Measurements from ENCODE around the gene FBP2. TPM values are rescaled to one million over a fixed set of nuclear protein-coding genes. Genes with fewer than 3 reads are reported as not detected.

FBP2 gene
- total RNA-seq, 1 donor from 2014 or later = not detected

GRCh38 chr9:94632737-94633136 is 39.1 kb upstream of the FBP2 start:
- no peak for TF ChIP-seq CTCF (conservative IDR thresholded peaks at IDR 0.05; ENCODE audit: low read depth, low read length)
- no peak for DNase-seq (ENCODE audit: low read depth)
- H3K4me3 ChIP-seq (ENCODE audit: low read depth, low read length) = no peak overlapping the region

GRCh38 chr9:94631599-94631998 is 38.0 kb upstream of the FBP2 start:
- no peak for DNase-seq (ENCODE audit: low read depth)
- no peak for TF ChIP-seq CTCF (conservative IDR thresholded peaks at IDR 0.05; ENCODE audit: low read depth, low read length)
- H3K4me3 ChIP-seq (ENCODE audit: low read depth, low read length) = no peak overlapping the region

GRCh38 chr9:94630833-94631232 is 37.2 kb upstream of the FBP2 start:
- H3K4me3 ChIP-seq (ENCODE audit: low read depth, low read length) = no peak overlapping the region
- DNase-seq (ENCODE audit: low read depth) = no peak

GRCh38 chr9:94630281-94630680 is 36.7 kb upstream of the FBP2 start:
- H3K4me3 ChIP-seq (ENCODE audit: low read depth, low read length) = no peak overlapping the region
- no peak for TF ChIP-seq CTCF (conservative IDR thresholded peaks at IDR 0.05; ENCODE audit: low read depth, low read length)
- DNase-seq (ENCODE audit: low read depth) = no peak

More at GRCh38 chr9:94630833-94631232, 37.2 kb upstream of the FBP2 start:
- no peak for TF ChIP-seq CTCF (conservative IDR thresholded peaks at IDR 0.05; ENCODE audit: low read depth, low read length)

GRCh38 chr9:94627287-94627686 is 33.7 kb upstream of the FBP2 start:
- H3K4me3 ChIP-seq (ENCODE audit: low read depth, low read length) = no peak overlapping the region
- no peak for TF ChIP-seq CTCF (conservative IDR thresholded peaks at IDR 0.05; ENCODE audit: low read depth, low read length)
- DNase-seq (ENCODE audit: low read depth) = no peak

GRCh38 chr9:94625835-94626234 is 32.2 kb upstream of the FBP2 start:
- no peak for DNase-seq (ENCODE audit: low read depth)
- H3K4me3 ChIP-seq (ENCODE audit: low read depth, low read length) = no peak overlapping the region
- TF ChIP-seq CTCF (conservative IDR thresholded peaks at IDR 0.05; ENCODE audit: low read depth, low read length) = no peak

- no peak overlapping the region for H3K4me3 ChIP-seq (ENCODE audit: low read depth, low read length)
- no peak for TF ChIP-seq CTCF (conservative IDR thresholded peaks at IDR 0.05; ENCODE audit: low read depth, low read length)
- no peak for DNase-seq (ENCODE audit: low read depth)
Observed at GRCh38 chr9:94624629-94625028, 31.0 kb upstream of the FBP2 start.

Data from epithelial cell of proximal tubule (primary cell).